GM19463 (cell line): ENCODE data around the gene CTNNA3.

Experiments used
- ATAC-seq: cut with Tn5 transposase; IDR thresholded peaks from one replicate; pipeline ENCODE4 v1.9.1; 2021; ENCODE audit warnings: mild to moderate bottlenecking, moderate library complexity; ENCODE audit not compliant: unreplicated experiment

Gene CTNNA3

GRCh38 chr10:66041771-66042170, 1654.2 kb downstream of the CTNNA3 start:
- ATAC-seq: no peak

GRCh38 chr10:66038623-66039022, 1657.4 kb downstream of the CTNNA3 start:
- ATAC-seq: no peak

- no peak for ATAC-seq
Measured at GRCh38 chr10:66026321-66026720, 1669.7 kb downstream of the CTNNA3 start.

- ATAC-seq: no peak
Measured at GRCh38 chr10:66025186-66025585, 1670.8 kb downstream of the CTNNA3 start.

- no peak for ATAC-seq
Measured at GRCh38 chr10:66021423-66021822, 1674.6 kb downstream of the CTNNA3 start.

- no peak for ATAC-seq
Measured at GRCh38 chr10:66008221-66008620, 1687.8 kb downstream of the CTNNA3 start.

GRCh38 chr10:66006411-66006810, 1689.6 kb downstream of the CTNNA3 start:
- ATAC-seq: no peak

GRCh38 chr10:65993451-65993850, 1702.5 kb downstream of the CTNNA3 start:
- no peak for ATAC-seq

- no peak for ATAC-seq
Measured at GRCh38 chr10:65968871-65969270, 1727.1 kb downstream of the CTNNA3 start.

GRCh38 chr10:65968437-65968836, 1727.6 kb downstream of the CTNNA3 start:
- no peak for ATAC-seq

GRCh38 chr10:65964205-65964604, 1731.8 kb downstream of the CTNNA3 start:
- no peak for ATAC-seq

GRCh38 chr10:65952086-65952485, 1743.9 kb downstream of the CTNNA3 start:
- ATAC-seq: no peak

- no peak for ATAC-seq
Measured at GRCh38 chr10:65950075-65950474, 1745.9 kb downstream of the CTNNA3 start.

- no peak for ATAC-seq
Measured at GRCh38 chr10:65949526-65949925, 1746.5 kb downstream of the CTNNA3 start.

GRCh38 chr10:65945061-65945460, 1750.9 kb downstream of the CTNNA3 start:
- ATAC-seq: no peak

- ATAC-seq: no peak
Measured at GRCh38 chr10:65943451-65943850, 1752.5 kb downstream of the CTNNA3 start.

- no peak for ATAC-seq
Measured at GRCh38 chr10:65940816-65941662, 1755.0 kb downstream of the CTNNA3 start.

GRCh38 chr10:65940105-65940504, 1755.9 kb downstream of the CTNNA3 start:
- no peak for ATAC-seq

- ATAC-seq: no peak
Measured at GRCh38 chr10:65931291-65932070, 1764.5 kb downstream of the CTNNA3 start.

- ATAC-seq: no peak
Measured at GRCh38 chr10:65911151-65911835, 1784.7 kb downstream of the CTNNA3 start.

GRCh38 chr10:65910209-65910608, 1785.8 kb downstream of the CTNNA3 start:
- ATAC-seq: no peak
